Heart left ventricle (tissue), 13 donors: ENCODE measurements around the gene FXYD5.

Experiments
- CTCF ChIP-seq, 12 donors: fragments of 200-600 bp; sonication (generic) in 4 of 12; IDR thresholded peaks; one replicate each; pipeline versions ENCODE4 v1.5.0 to v1.8.0; 2018 to 2022; ENCODE audit warnings: antibody characterized with exemption in 12 of 12, mild to moderate bottlenecking in 5 of 12
- POLR2A ChIP-seq, 2 donors: fragments of 450-650 bp; IDR thresholded peaks; one replicate each; pipeline ENCODE4 v1.6.1; 2017; ENCODE audit warnings: antibody characterized with exemption in 2 of 2, mild to moderate bottlenecking in 2 of 2, moderate library complexity in 2 of 2
- donor health status: ischemic (EF 13 %, LVEDD 7.1; RV severe dilation, severe dysfunction).
- donor health status: DM: no; HTN: yes; CAD: no.
- donor health status: DM: no; HTN: no; CAD: no.
- donor health status: ischemic (EF 25% LVEDD 6.9; RV normal size, moderate dysfunction).
- donor health status: ischemic (EF 25% LVEDD 5.7; RV mildly dilated, moderate dysfunction).
- donor health status: ischemic (EF 35%, LVEDD 5.7; RV mildly dilated, moderate dysfunction).
- donor health status: nonischemic (EF 11% LVEDD 7.7; RV severe dilation, severe dysfunction).
- donor health status: DM: yes; HTN: yes; CAD: no.
- donor health status: PGD.
- donor health status: ischemic (EF 29% LVEDD 5.4; RV normal size, mild dysfunction).
- donor health status: nonischemic (EF 23%, LVEDD 6.1; RV moderate dilation, normal function).

GRCh38 chr19:35106898-35107541 is 47.5 kb upstream of the FXYD5 start:
- TF ChIP-seq CTCF (IDR thresholded peaks at IDR 0.05) (no peak), POLR2A (IDR thresholded peaks at IDR 0.05) (no peak)
